GM12878 (cell line): ENCODE measurements around the gene CFLAR. TPM values are rescaled to one million over a fixed set of nuclear protein-coding genes. Genes with fewer than 3 reads are reported as not detected.

Experiments used
- ATAC-seq: fragments of 200-7000 bp; cut with Tn5 transposase; 3 replicates; pipeline ENCODE4 v1.9.1; 2020; ENCODE audit warnings: mild to moderate bottlenecking, moderate library complexity
- BruUV-seq: library from RNA; stranded (reverse); fragments of 400-500 nt; replicated peaks from 2 replicates; lab custom pipeline; 2021; lab: Mats Ljungman, UMichigan
- CTCF ChIA-PET: fragments of 300-600 bp; sonication (Branson Sonifier 250); formaldehyde crosslinking; extraction: SDS; loops from one replicate; lab custom pipeline; 2021; ENCODE audit warnings: inconsistent platforms; lab: Yijun Ruan, JAX
- POLR2A ChIA-PET: fragments of 350-600 bp; formaldehyde crosslinking; extraction: SDS; loops from one replicate; lab custom pipeline; 2021; ENCODE audit warnings: inconsistent platforms; lab: Charles Lee
- RAD21 ChIA-PET: fragments of 300-600 bp; sonication (Branson Sonifier 250); formaldehyde crosslinking; loops from one replicate; lab custom pipeline; 2023; ENCODE audit warnings: antibody characterized with exemption; ENCODE audit not compliant: unreplicated experiment; lab: Charles Lee
- SMC1A ChIA-PET: fragments of 300-600 bp; sonication (Branson Sonifier 250); formaldehyde crosslinking; loops from one replicate; lab custom pipeline; 2023; ENCODE audit not compliant: unreplicated experiment, uncharacterized antibody; lab: Charles Lee
- DNase-seq: peaks from one replicate; pipeline ENCODE4 v3.0.0-alpha.2; 2011; ENCODE audit warnings: low read depth, low spot score
- FAIRE-seq: peaks from 3 replicates; lab custom pipeline; 2011; peaks lifted over from hg19 to GRCh38; lab: Jason Lieb, UNC
- H2AFZ ChIP-seq: 2 replicates; pipeline ENCODE4 v1.6.0; 2011; ENCODE audit warnings: low read depth, low read length, control low read depth; ENCODE audit not compliant: control insufficient read depth
- H3K27ac ChIP-seq: 2 replicates; pipeline ENCODE4 v1.5.1; 2011; ENCODE audit warnings: control low read depth; ENCODE audit not compliant: control insufficient read depth, insufficient read depth
- H3K27me3 ChIP-seq, 2 experiments: replicated peaks in 1 of 2; 2 replicates each; pipeline versions ENCODE4 v1.6.0 to v1.6.1; 2011; ENCODE audit warnings: low read length in 1 of 2; ENCODE audit not compliant: control insufficient read depth in 2 of 2, insufficient read depth in 2 of 2
- H3K36me3 ChIP-seq, 2 experiments: 2 replicates each; pipeline ENCODE4 v1.5.1; 2011; ENCODE audit warnings: low read length in 1 of 2; ENCODE audit not compliant: control insufficient read depth in 2 of 2, insufficient read depth in 2 of 2
- H3K4me1 ChIP-seq: 2 replicates; pipeline ENCODE4 v1.6.1; 2011; ENCODE audit warnings: mild to moderate bottlenecking, low read length, moderate library complexity, mixed read lengths; ENCODE audit not compliant: control insufficient read depth, insufficient read depth
- H3K4me2 ChIP-seq: 2 replicates; pipeline ENCODE4 v1.6.0; 2011; ENCODE audit warnings: control low read depth; ENCODE audit not compliant: control insufficient read depth, insufficient read depth
- H3K4me3 ChIP-seq: fragments of 200-600 bp; sonication (generic); 2 replicates; pipeline ENCODE4 v1.5.1; 2016
- H3K79me2 ChIP-seq: 2 replicates; pipeline ENCODE4 v1.6.0; 2011; ENCODE audit warnings: low read length; ENCODE audit not compliant: control insufficient read depth, insufficient read depth
- H3K9ac ChIP-seq: 2 replicates; pipeline ENCODE4 v1.8.0; 2011; ENCODE audit warnings: low read length, control low read depth, mixed read lengths; ENCODE audit not compliant: control insufficient read depth, insufficient read depth
- H3K9me3 ChIP-seq: replicated peaks from 3 replicates; pipeline ENCODE4 v1.5.1; 2011; ENCODE audit warnings: mild to moderate bottlenecking, low read length; ENCODE audit not compliant: control insufficient read depth, insufficient read depth
- H4K20me1 ChIP-seq: 2 replicates; pipeline ENCODE4 v1.6.0; 2011; ENCODE audit not compliant: control insufficient read depth, insufficient read depth
- CREB1 ChIP-seq: IDR thresholded peaks from 2 replicates; pipeline ENCODE4 v1.6.1; 2012; ENCODE audit warnings: low read depth, mild to moderate bottlenecking, inconsistent platforms
- MLLT1 ChIP-seq: fragments of 450-650 bp; IDR thresholded peaks from 2 replicates; pipeline ENCODE4 v1.6.1; 2016; ENCODE audit warnings: mild to moderate bottlenecking
- TAF1 ChIP-seq: IDR thresholded peaks from 2 replicates; pipeline ENCODE4 v1.6.1; 2011; ENCODE audit warnings: mild to moderate bottlenecking, low read depth, low read length, borderline replicate concordance
- ZBTB40 ChIP-seq: fragments of 450-650 bp; IDR thresholded peaks from 2 replicates; pipeline ENCODE4 v1.6.1; 2016; ENCODE audit warnings: mild to moderate bottlenecking, moderate library complexity, borderline replicate concordance
- WGBS: methylation state at CpG from one replicate; pipeline ENCODE4 v1.1.6; 2016; ENCODE audit warnings: low lambda C conversion rate; ENCODE audit not compliant: insufficient replicate concordance, insufficient coverage; ENCODE audit errors: missing lambda C conversion rate; 5-methylcytosine and 5-hydroxymethylcytosine counted together
- in situ Hi-C: fragments of 300-500 bp; cut with MboI; formaldehyde crosslinking; loops from 9 replicates; pipeline ENCODE4 v1.14.3; 2018; ENCODE audit warnings: mixed read lengths
- intact Hi-C: fragments of 100-400 bp; cut with micrococcal nuclease; formaldehyde crosslinking; loops from one replicate; pipeline ENCODE4 v1.14.2; 2022; ENCODE audit not compliant: unreplicated experiment
- polyA plus RNA-seq, 11 experiments: library from polyadenylated mRNA; depleted of rRNA in 4 of 11; unstranded in 6 of 11; stranded (reverse) in 5 of 11; fragments of >200 nt; fragmentation: Nextera tagmentation in 4 of 11; fragmentation: Illumina TruSeq in 1 of 11; extraction: Ambion mirVana in 4 of 11; extraction: Trizol in 1 of 11; gene quantifications; 1 replicate in 1 of 11; 2 replicates in 10 of 11; pipeline versions ENCODE4 v1.2.1 to v1.2.3, GENCODE V29; 2011 to 2016; ENCODE audit warnings: inconsistent platforms in 2 of 11, missing spikeins in 2 of 11, low read depth in 1 of 11
- total RNA-seq, 4 experiments: library from RNA; depleted of rRNA in 3 of 4; stranded (reverse); fragments of >200 nt in 3 of 4; fragmentation: Illumina TruSeq in 1 of 4; extraction: Trizol in 1 of 4; gene quantifications; 2 replicates each; pipeline versions ENCODE4 v1.2.1 to v1.2.3, GENCODE V29; 2013 to 2021
- TF ChIP-seq, protein P1 (sequence below): fragments of 450-650 bp; IDR thresholded peaks from 2 replicates; pipeline ENCODE4 v1.6.1; 2017; ENCODE audit warnings: mild to moderate bottlenecking, moderate library complexity

Gene CFLAR
- total and polyA plus RNA-seq, 10 of the 15 experiments (the other 5 are each of a cell fraction or from before 2014, with no cell fraction given), result 80.6 to 181 (median 101) TPM

- in situ Hi-C loops (no loop called here), intact Hi-C loops (loop anchor here (1.0 to 5.0 kb wide), 3 partner anchors 39 to 255 kb away; partner anchors contain the start of genes HYCC2 and NDUFB3)
- 20% methylated on average over 4 of the region's 4 CpGs for WGBS
Measured at GRCh38 chr2:201157694-201158093, 41.7 kb downstream of the CFLAR start.

More at GRCh38 chr2:201157694-201158093, 41.7 kb downstream of the CFLAR start:
- no TSS peak for BruUV-seq
- no peak overlapping the region; the same call in 1 of the 2 replicates for H3K9ac ChIP-seq
- no peaks in the 10 kb centered on the region for H3K9me3 ChIP-seq
- H3K4me2 ChIP-seq, result peak overlapping the region; percentile 50
- peak; percentile 42 for ATAC-seq
- H3K4me3 ChIP-seq, result no peak overlapping the region
- H2AFZ ChIP-seq, result no peak overlapping the region
- POLR2A ChIA-PET, result interaction anchor here (0.6 to 3.2 kb wide), 18 partner anchors 9 to 89 kb away, joined by 3 to 39 read pairs (median 6); partner anchors contain the start of genes CASP10 and CFLAR
- no peaks in the 10 kb centered on the region for H3K27me3 ChIP-seq
- RAD21 ChIA-PET, result interaction anchor here (0.9 to 3.8 kb wide), 21 partner anchors 9 to 445 kb away, joined by 3 to 71 read pairs (median 7); partner anchors contain the start of genes CASP10, CFLAR, NDUFB3 and ORC2
- FAIRE-seq, result no peak
- H3K79me2 ChIP-seq, result peaks cover 3% of the 10 kb centered on the region
- no peak for TF ChIP-seq TAF1
- TF ChIP-seq MLLT1, result 0 out of 2 replicates have a peak, but pooled peaks have one; percentile 35
- TF ChIP-seq, protein P1, sequence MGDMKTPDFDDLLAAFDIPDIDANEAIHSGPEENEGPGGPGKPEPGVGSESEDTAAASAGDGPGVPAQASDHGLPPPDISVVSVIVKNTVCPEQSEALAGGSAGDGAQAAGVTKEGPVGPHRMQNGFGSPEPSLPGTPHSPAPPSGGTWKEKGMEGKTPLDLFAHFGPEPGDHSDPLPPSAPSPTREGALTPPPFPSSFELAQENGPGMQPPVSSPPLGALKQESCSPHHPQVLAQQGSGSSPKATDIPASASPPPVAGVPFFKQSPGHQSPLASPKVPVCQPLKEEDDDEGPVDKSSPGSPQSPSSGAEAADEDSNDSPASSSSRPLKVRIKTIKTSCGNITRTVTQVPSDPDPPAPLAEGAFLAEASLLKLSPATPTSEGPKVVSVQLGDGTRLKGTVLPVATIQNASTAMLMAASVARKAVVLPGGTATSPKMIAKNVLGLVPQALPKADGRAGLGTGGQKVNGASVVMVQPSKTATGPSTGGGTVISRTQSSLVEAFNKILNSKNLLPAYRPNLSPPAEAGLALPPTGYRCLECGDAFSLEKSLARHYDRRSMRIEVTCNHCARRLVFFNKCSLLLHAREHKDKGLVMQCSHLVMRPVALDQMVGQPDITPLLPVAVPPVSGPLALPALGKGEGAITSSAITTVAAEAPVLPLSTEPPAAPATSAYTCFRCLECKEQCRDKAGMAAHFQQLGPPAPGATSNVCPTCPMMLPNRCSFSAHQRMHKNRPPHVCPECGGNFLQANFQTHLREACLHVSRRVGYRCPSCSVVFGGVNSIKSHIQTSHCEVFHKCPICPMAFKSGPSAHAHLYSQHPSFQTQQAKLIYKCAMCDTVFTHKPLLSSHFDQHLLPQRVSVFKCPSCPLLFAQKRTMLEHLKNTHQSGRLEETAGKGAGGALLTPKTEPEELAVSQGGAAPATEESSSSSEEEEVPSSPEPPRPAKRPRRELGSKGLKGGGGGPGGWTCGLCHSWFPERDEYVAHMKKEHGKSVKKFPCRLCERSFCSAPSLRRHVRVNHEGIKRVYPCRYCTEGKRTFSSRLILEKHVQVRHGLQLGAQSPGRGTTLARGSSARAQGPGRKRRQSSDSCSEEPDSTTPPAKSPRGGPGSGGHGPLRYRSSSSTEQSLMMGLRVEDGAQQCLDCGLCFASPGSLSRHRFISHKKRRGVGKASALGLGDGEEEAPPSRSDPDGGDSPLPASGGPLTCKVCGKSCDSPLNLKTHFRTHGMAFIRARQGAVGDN, result no peak
- TF ChIP-seq CREB1, result 0 out of 2 replicates have a peak, but pooled peaks have one; percentile 17
- peak; percentile 73; the same call in 1 of the 2 replicates for TF ChIP-seq ZBTB40
- SMC1A ChIA-PET, result interaction anchor here (0.7 to 4.7 kb wide), 33 partner anchors 8 to 270 kb away, joined by 3 to 63 read pairs (median 6); partner anchors contain the start of genes CASP10, CFLAR, HYCC2 and NDUFB3
- H3K27ac ChIP-seq, result peak overlapping the region; percentile 35
- H3K4me1 ChIP-seq, result peaks cover 14% of the 10 kb centered on the region
- peaks cover 13 to 33% of the 10 kb centered on the region in 2 experiments for H3K36me3 ChIP-seq
- CTCF ChIA-PET, result interaction anchor here (0.7 to 3.8 kb wide), 40 partner anchors 9 to 445 kb away, joined by 3 to 54 read pairs (median 6); partner anchors contain the start of genes CASP10, CFLAR, HYCC2 and NDUFB3
- no peaks in the 10 kb centered on the region for H4K20me1 ChIP-seq
- no peak for DNase-seq
